Activated gamma-delta T cell treated with Interleukin-2 at 50 U/mL for 16 hours (primary cell): ENCODE data around the gene POC1A.
"Not testable (repeated sequence)": the region's sequence is repeated elsewhere in the genome, so short reads cannot be mapped to it uniquely, and the experiment has no call there.

Experiments used
- DNase-seq: peaks from one replicate; pipeline ENCODE4 v3.0.0-alpha.2; 2020

POC1A gene

DNA sequence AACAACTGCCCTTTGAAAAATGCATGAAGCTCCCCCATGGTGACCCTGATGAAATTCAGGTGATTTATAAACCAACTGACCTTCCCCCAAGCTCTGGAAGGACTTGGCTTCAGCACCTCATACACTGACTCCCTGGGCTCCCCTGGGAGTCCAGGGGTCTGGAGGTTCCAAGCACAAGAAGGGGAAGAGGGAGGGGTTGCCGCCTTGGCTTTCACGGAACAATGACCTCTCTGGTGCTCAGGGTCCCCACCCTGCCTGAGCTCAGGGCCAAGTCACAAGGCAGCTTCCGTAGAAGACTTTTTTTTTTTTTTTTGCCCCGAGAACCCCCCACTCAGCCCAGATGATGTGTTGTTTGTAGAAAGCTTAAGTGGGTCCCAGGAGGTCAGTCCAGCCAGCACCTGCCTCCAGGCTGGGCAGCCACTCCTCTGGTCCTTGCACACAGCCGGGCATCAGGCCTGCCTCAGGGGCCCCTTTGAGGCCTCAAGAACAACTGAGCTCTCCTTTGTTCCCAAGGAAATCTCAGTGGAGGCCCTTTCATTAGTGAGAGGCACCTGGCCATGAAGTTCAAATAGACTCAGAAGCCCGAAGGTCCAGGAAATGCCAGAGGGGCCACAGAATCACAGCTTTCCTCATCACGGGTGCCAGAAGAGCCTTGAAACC lies 29.7 kb upstream of the POC1A start:
- DNase-seq = no peak

DNA sequence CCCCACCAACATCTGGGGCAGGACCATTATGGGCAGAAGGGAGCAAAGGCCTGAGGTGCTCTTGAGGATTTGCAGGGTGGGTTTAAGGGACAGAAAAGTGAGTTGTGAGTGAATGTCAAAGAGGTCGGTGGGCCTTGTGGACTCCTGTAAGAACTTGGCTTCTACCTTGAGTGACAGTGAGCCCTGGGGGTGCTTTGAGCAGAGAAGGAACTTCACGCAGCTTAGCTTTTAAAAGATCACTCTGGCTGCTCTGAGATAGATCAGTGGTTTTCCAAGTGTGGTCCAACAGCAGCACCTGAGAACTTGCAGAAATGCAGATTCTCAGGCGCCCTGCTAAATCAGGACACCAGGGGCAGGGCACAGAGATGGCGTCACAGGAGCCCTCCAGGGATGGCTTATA lies 28.5 kb upstream of the POC1A start:
- no peak for DNase-seq

GRCh38 chr3:52182196-52182595 lies 28.0 kb upstream of the POC1A start:
- DNase-seq = no peak

DNA sequence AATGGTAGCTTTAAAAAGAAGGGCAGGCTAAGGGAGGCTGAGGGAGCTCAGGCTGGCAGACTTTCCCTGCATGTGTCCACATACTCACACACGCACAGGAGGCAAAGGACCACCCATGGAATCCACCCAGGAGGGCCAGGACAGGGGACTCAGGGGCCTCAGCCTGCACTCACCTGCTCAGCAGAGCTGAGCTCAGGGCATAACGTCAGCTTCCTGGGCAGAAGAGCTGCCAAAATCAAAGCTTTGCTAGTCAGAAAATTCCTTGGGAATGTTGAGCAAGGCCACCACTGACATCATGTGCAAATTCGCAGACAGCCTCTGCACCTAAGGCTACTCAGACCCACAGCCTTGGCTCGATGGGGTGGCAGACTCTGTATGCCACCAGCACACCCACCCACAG lies 27.3 kb upstream of the POC1A start:
- no peak for DNase-seq

GRCh38 chr3:52178537-52178936 lies 24.3 kb upstream of the POC1A start:
- DNase-seq = no peak

GRCh38 chr3:52178126-52178525 lies 23.9 kb upstream of the POC1A start:
- not testable (repeated sequence) for DNase-seq

DNA sequence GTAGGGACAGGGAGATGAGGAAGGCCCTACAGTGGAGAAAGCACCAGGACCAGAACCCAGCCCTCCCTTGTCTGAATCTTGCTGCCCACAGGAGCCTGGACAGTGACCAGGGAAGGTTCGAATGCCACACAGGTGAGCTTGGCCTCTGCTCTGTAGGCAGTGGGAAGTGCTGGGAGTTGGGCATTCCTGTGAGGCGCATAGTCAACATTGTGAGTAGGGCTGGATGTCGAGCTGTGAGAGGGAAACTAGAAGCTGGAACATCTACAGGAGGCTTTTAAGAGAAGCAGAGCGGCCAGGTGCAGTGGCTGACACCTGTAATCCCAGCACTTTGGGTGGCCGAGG lies 23.4 kb upstream of the POC1A start:
- DNase-seq = no peak

- no peak for DNase-seq
Measured at GRCh38 chr3:52176951-52177700, 22.9 kb upstream of the POC1A start.

- DNase-seq = no peak
Measured at GRCh38 chr3:52176180-52176752, 22.0 kb upstream of the POC1A start.

GRCh38 chr3:52175416-52176179 lies 21.4 kb upstream of the POC1A start:
- DNase-seq = no peak

- DNase-seq = no peak
Measured at GRCh38 chr3:52174896-52175295, 20.7 kb upstream of the POC1A start.

DNA sequence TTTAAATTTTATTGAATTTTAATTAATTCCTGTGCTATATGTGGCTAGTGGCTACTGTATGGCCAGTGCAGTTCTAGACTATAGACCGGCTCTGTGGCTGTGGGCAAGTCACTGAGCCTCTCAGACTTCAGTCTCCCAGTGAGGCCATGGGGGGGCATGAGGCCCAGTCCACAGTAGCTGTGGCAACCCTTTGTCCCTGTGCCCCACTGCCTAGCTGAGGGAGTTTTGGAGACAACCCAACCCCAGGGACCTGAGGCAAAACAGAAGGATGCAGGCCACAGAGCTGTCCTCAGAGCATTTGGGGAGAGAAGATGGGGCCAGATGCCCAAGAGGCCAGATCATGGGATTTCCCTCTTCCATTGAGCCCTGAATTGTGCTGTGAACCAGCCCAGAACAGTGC lies 18.9 kb upstream of the POC1A start:
- DNase-seq = no peak

GRCh38 chr3:52172262-52172757 lies 18.1 kb upstream of the POC1A start:
- no peak for DNase-seq

- DNase-seq = no peak
Measured at GRCh38 chr3:52171514-52172261, 17.5 kb upstream of the POC1A start.

DNA sequence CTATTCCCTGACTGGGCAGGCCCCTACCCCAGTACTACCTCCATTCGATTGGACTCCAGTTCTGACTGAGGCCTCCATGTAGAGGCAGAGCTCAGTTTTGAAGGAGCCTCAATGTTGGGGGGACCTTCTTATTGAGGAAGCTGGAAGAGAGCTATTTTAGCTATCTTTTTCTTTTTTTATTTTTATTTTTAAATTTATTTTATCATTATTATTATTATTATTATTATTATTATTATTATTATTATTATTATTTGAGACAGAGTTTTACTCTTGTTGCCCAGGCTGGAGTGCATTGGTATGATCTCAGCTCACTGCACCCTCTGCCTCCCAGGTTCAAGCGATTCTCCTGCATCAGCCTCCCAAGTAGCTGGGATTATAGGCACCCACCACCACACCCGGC lies 16.0 kb upstream of the POC1A start:
- DNase-seq = not testable (repeated sequence)

GRCh38 chr3:52167240-52167639 lies 13.0 kb upstream of the POC1A start:
- no peak for DNase-seq

- DNase-seq = no peak
Measured at GRCh38 chr3:52162250-52162872, 8.1 kb upstream of the POC1A start.

DNA sequence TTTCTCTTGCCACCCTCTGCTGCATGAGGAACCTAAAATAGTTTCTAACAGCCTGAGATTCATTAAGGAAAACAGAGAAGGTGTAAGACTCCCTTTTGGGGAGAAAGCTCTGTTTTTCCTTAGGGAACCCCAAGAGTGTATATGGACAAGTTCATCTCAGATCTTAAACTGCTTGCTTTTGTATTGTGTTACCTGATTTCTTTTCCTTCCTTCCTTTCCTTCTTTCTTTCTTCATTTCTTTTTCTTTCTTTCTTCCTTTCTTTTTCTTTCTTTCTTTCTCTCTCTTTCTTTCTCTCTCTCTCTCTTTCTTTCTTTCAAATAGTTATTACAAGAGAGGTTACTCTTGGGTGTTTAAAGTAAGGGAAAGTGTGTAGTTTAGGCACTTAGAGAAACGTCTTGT lies 5.3 kb upstream of the POC1A start:
- DNase-seq = no peak

GRCh38 chr3:52155912-52156311 lies 1.7 kb upstream of the POC1A start:
- DNase-seq = no peak

- no peak for DNase-seq
Measured at GRCh38 chr3:52153389-52154096, 680 bp downstream of the POC1A start.

DNA sequence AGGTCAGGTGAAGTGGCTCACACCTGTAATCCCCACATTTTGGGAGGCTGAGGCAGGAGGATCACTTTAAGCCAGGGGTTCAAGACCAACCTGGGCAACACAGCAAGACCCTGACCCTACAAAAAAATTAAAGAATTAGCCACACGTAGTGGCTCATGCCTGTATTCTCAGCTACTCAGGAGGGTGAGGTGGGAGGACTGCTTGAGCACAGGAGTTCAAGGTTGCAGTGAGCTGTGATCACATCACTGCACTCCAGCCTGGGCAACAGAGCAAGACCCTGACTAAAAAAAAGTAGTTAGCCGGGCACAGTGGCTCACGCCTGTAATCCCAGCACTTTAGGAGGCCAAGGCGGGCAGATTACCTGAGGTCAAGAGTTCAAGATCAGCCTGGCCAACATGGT lies 2.2 kb downstream of the POC1A start:
- not testable (repeated sequence) for DNase-seq

GRCh38 chr3:52150860-52151259 lies 3.4 kb downstream of the POC1A start:
- DNase-seq = no peak
